HCT116 (cell line): ENCODE results near the gene CXCR6.

ENCODE experiments used
- ATF3 ChIP-seq: IDR thresholded peaks from 2 replicates; pipeline ENCODE4 v1.6.1; 2012
- CTCF ChIP-seq, 3 experiments: fragments of 200-600 bp in 1 of 3; sonication (generic) in 1 of 3; IDR thresholded peaks in 2 of 3; conservative IDR thresholded peaks in 1 of 3; 2 replicates each; pipeline ENCODE4 v1.5.1; 2012 to 2017; ENCODE audit warnings: low read depth in 2 of 3, low read length in 2 of 3, antibody characterized with exemption in 1 of 3, borderline replicate concordance in 1 of 3, control low read depth in 1 of 3, mild to moderate bottlenecking in 1 of 3, mixed read lengths in 1 of 3, mixed run types in 1 of 3, moderate library complexity in 1 of 3; ENCODE audit not compliant: insufficient read depth in 1 of 3
- EZH2phosphoT487 ChIP-seq: fragments of 200-600 bp; IDR thresholded peaks from 2 replicates; pipeline ENCODE4 v1.6.1; 2018; ENCODE audit warnings: antibody characterized with exemption, borderline replicate concordance
- POLR2A ChIP-seq: IDR thresholded peaks from 2 replicates; pipeline ENCODE4 v1.7.0; 2011; ENCODE audit warnings: borderline replicate concordance; ENCODE audit not compliant: insufficient read depth, insufficient read length; ENCODE audit errors: extremely low read depth
- POLR2AphosphoS5 ChIP-seq: IDR thresholded peaks from 2 replicates; pipeline ENCODE4 v1.6.1; 2011; ENCODE audit warnings: mild to moderate bottlenecking, low read depth, low read length, moderate library complexity
- SP1 ChIP-seq: IDR thresholded peaks from 2 replicates; pipeline ENCODE4 v1.6.1; 2012; ENCODE audit warnings: low read depth
- YY1 ChIP-seq: IDR thresholded peaks from 2 replicates; pipeline ENCODE4 v1.6.1; 2011; ENCODE audit warnings: low read length, low read depth, moderate library complexity, mild to moderate bottlenecking; ENCODE audit not compliant: insufficient replicate concordance; ENCODE audit errors: extremely low read depth
- ZNF274 ChIP-seq: fragments of 200-500 bp; sonication (Bioruptor generic); IDR thresholded peaks from 2 replicates; pipeline ENCODE4 v1.6.1; 2014; ENCODE audit warnings: mild to moderate bottlenecking, low read depth, low read length, inconsistent platforms

GRCh38 chr3:45909542-45909941 is 33.7 kb upstream of the CXCR6 start:
- TF ChIP-seq ZNF274 (no peak), POLR2AphosphoS5 (no peak), POLR2A (no peak), EZH2phosphoT487 (no peak), CTCF (IDR thresholded peaks at IDR 0.05 in 2 of 3, conservative IDR thresholded peaks at IDR 0.05 in 1 of 3; ENCODE audit: borderline replicate concordance in 1 of 3, insufficient read depth in 1 of 3, low read depth in 2 of 3, low read length in 2 of 3) (no peak), YY1 (no peak), SP1 (no peak), ATF3 (no peak)
